Caco-2 (cell line): Measurements from ENCODE around the gene POLE3. TPM values are rescaled to one million over a fixed set of nuclear protein-coding genes. Genes with fewer than 3 reads are reported as not detected.

Source experiments
- BruUV-seq: library from RNA; stranded (reverse); fragments of 400-500 nt; replicated peaks from 2 replicates; lab custom pipeline; 2021; lab: Mats Ljungman, UMichigan
- CTCF ChIA-PET: fragments of 300-600 bp; sonication (Branson Sonifier 250); formaldehyde crosslinking; loops from one replicate; lab custom pipeline; 2022; ENCODE audit warnings: antibody characterized with exemption; lab: Charles Lee
- POLR2A ChIA-PET: fragments of 300-600 bp; sonication (Branson Sonifier 250); formaldehyde crosslinking; loops from one replicate; lab custom pipeline; 2022; ENCODE audit warnings: antibody characterized with exemption; lab: Charles Lee
- DNase-seq, 2 experiments: peaks; one replicate each; pipeline versions ENCODE4 v3.0.0 to v3.0.0-alpha.2; 2020 to 2022
- H3K27me3 ChIP-seq: replicated peaks from 2 replicates; pipeline ENCODE4 v1.6.0; 2011; ENCODE audit warnings: low read length; ENCODE audit not compliant: control insufficient read depth, insufficient read depth
- H3K36me3 ChIP-seq: 2 replicates; pipeline ENCODE4 v1.5.1; 2011; ENCODE audit warnings: low read length; ENCODE audit not compliant: control insufficient read depth, insufficient read depth
- H3K4me1 ChIP-seq: fragments of 250-450 bp; sonication (Bioruptor Pico); 2 replicates; pipeline ENCODE4 v1.5.1; 2020; ENCODE audit warnings: mild to moderate bottlenecking
- H3K4me3 ChIP-seq: 2 replicates; pipeline ENCODE4 v1.5.1; 2011; ENCODE audit warnings: low read depth, mild to moderate bottlenecking, control low read depth, low read length
- H3K9me3 ChIP-seq: fragments of 250-450 bp; sonication (Bioruptor Pico); 2 replicates; pipeline ENCODE4 v1.5.1; 2020; ENCODE audit warnings: mild to moderate bottlenecking, moderate library complexity
- H3K27ac Mint-ChIP-seq: one replicate; pipeline ENCODE4 v1.8.0; 2022; ENCODE audit warnings: mixed read lengths; ENCODE audit not compliant: unreplicated experiment
- H3K27me3 Mint-ChIP-seq: one replicate; pipeline ENCODE4 v1.8.0; 2022; ENCODE audit warnings: mixed read lengths; ENCODE audit not compliant: insufficient read depth, unreplicated experiment
- H3K36me3 Mint-ChIP-seq: one replicate; pipeline ENCODE4 v1.8.0; 2022; ENCODE audit warnings: mild to moderate bottlenecking, mixed read lengths; ENCODE audit not compliant: insufficient read depth, unreplicated experiment
- H3K4me1 Mint-ChIP-seq: one replicate; pipeline ENCODE4 v1.8.0; 2022; ENCODE audit warnings: low read depth, mixed read lengths; ENCODE audit not compliant: unreplicated experiment
- H3K4me3 Mint-ChIP-seq: one replicate; pipeline ENCODE4 v1.8.0; 2022; ENCODE audit warnings: mild to moderate bottlenecking, moderate library complexity, mixed read lengths; ENCODE audit not compliant: unreplicated experiment
- H3K9me3 Mint-ChIP-seq: one replicate; pipeline ENCODE4 v1.8.0; 2022; ENCODE audit warnings: mixed read lengths; ENCODE audit not compliant: unreplicated experiment
- CTCF ChIP-seq, 2 experiments: fragments of 200-600 bp in 1 of 2; IDR thresholded peaks; 1 replicate in 1 of 2; 2 replicates in 1 of 2; pipeline versions ENCODE4 v1.5.1 to v1.8.0; 2011 to 2022; ENCODE audit warnings: antibody characterized with exemption in 1 of 2, control low read depth in 1 of 2, inconsistent platforms in 1 of 2, low read depth in 1 of 2, low read length in 1 of 2, mild to moderate bottlenecking in 1 of 2, moderate library complexity in 1 of 2; ENCODE audit not compliant: insufficient read depth in 1 of 2, severe bottlenecking in 1 of 2, unreplicated experiment in 1 of 2
- intact Hi-C: fragments of 100-400 bp; cut with micrococcal nuclease; formaldehyde crosslinking; loops from one replicate; pipeline ENCODE4 v1.10.0; 2022; ENCODE audit not compliant: unreplicated experiment
- total RNA-seq: library from RNA; stranded (reverse); gene quantifications from 2 replicates; pipeline ENCODE4 v1.2.3, GENCODE V29; 2022

Gene POLE3
- total RNA-seq, 1 experiment from 2014 or later = 57.2 TPM

- H3K4me1 Mint-ChIP-seq = peaks cover 3% of the 10 kb centered on the region
- no peaks in the 10 kb centered on the region for H3K9me3 ChIP-seq
- H3K27me3 ChIP-seq = no peaks in the 10 kb centered on the region
- ChIA-PET CTCF (no interaction called here), POLR2A (interaction anchor here (0.8 kb wide), 1 partner anchor 14 kb away, joined by 3 read pairs; no protein-coding TSS in a partner anchor)
- no peaks in the 10 kb centered on the region for H3K9me3 Mint-ChIP-seq
- no peak overlapping the region for H3K4me3 Mint-ChIP-seq
- DNase-seq = no peak
- no peak overlapping the region for H3K27ac Mint-ChIP-seq
- intact Hi-C loops = no loop called here
- H3K4me1 ChIP-seq = peaks cover 27% of the 10 kb centered on the region
- H3K27me3 Mint-ChIP-seq = no peaks in the 10 kb centered on the region
- H3K36me3 ChIP-seq = peaks cover 10% of the 10 kb centered on the region
- no peak for TF ChIP-seq CTCF (IDR thresholded peaks at IDR 0.05; ENCODE audit: insufficient read depth in 1 of 2, low read depth in 1 of 2, low read length in 1 of 2, severe bottlenecking in 1 of 2, unreplicated experiment in 1 of 2)
- no TSS peak for BruUV-seq
- peaks cover 47% of the 10 kb centered on the region for H3K36me3 Mint-ChIP-seq
- no peak overlapping the region for H3K4me3 ChIP-seq
Observed at GRCh38 chr9:113373676-113374392, 36.6 kb downstream of the POLE3 start.

GRCh38 chr9:113373256-113373655 is 37.2 kb downstream of the POLE3 start:
- Histone ChIP-seq H3K4me3 (no peak overlapping the region), H3K27me3 (no peaks in the 10 kb centered on the region), H3K9me3 (no peaks in the 10 kb centered on the region), H3K36me3 (peaks cover 10% of the 10 kb centered on the region), H3K4me1 (peaks cover 21% of the 10 kb centered on the region)
- TF ChIP-seq CTCF (IDR thresholded peaks at IDR 0.05; ENCODE audit: insufficient read depth in 1 of 2, low read depth in 1 of 2, low read length in 1 of 2, severe bottlenecking in 1 of 2, unreplicated experiment in 1 of 2) = no peak
- no peak overlapping the region for H3K27ac Mint-ChIP-seq
- no TSS peak for BruUV-seq
- peaks cover 47% of the 10 kb centered on the region for H3K36me3 Mint-ChIP-seq
- CTCF ChIA-PET = interaction anchor here (1.4 kb wide), 1 partner anchor 24 kb away, joined by 3 read pairs; the partner anchor contains the start of gene BSPRY
- H3K27me3 Mint-ChIP-seq = no peaks in the 10 kb centered on the region
- no peak overlapping the region for H3K4me3 Mint-ChIP-seq
- POLR2A ChIA-PET = interaction anchor here (0.6 to 0.8 kb wide), 2 partner anchors 15 to 270 kb away, joined by 3 to 4 read pairs; no protein-coding TSS in a partner anchor
- no peak for DNase-seq
- H3K9me3 Mint-ChIP-seq = no peaks in the 10 kb centered on the region
- no peaks in the 10 kb centered on the region for H3K4me1 Mint-ChIP-seq
- intact Hi-C loops = no loop called here

- H3K9me3 ChIP-seq = no peaks in the 10 kb centered on the region
- Mint-ChIP-seq H3K27me3 (no peaks in the 10 kb centered on the region), H3K27ac (peak overlapping the region; percentile 15), H3K9me3 (no peaks in the 10 kb centered on the region), H3K36me3 (peaks cover 47% of the 10 kb centered on the region), H3K4me3 (no peak overlapping the region), H3K4me1 (no peaks in the 10 kb centered on the region)
- DNase-seq = no peak
- no peaks in the 10 kb centered on the region for H3K27me3 ChIP-seq
- ChIA-PET CTCF (interaction anchor here (1.4 kb wide), 1 partner anchor 23 kb away, joined by 3 read pairs; the partner anchor contains the start of gene BSPRY), POLR2A (no interaction called here)
- H3K4me1 ChIP-seq = peaks cover 9% of the 10 kb centered on the region
- intact Hi-C loops = no loop called here
- H3K36me3 ChIP-seq = peaks cover 10% of the 10 kb centered on the region
- TF ChIP-seq CTCF (IDR thresholded peaks at IDR 0.05; ENCODE audit: insufficient read depth in 1 of 2, low read depth in 1 of 2, low read length in 1 of 2, severe bottlenecking in 1 of 2, unreplicated experiment in 1 of 2) = no peak
- no peak overlapping the region for H3K4me3 ChIP-seq
- no TSS peak for BruUV-seq
Observed at GRCh38 chr9:113372059-113372458, 38.4 kb downstream of the POLE3 start.
